ENCODE data around the gene ABTB2. TPM values are rescaled to one million over a fixed set of nuclear protein-coding genes. Genes with fewer than 3 reads are reported as not detected.
"Not testable (repeated sequence)": the region's sequence is repeated elsewhere in the genome, so short reads cannot be mapped to it uniquely, and the experiment has no call there.

The ABTB2 gene
- total and polyA plus RNA-seq, 2 donors: 3.2 to 4.4 TPM

GRCh38 chr11:34181856-34182405 lies 175.9 kb downstream of the ABTB2 start:
- no peak overlapping the region for H3K27ac ChIP-seq (ENCODE audit: low read depth)
- 94% methylated on average over 8 of the region's 8 CpGs for WGBS
- H3K4me1 ChIP-seq (ENCODE audit: insufficient read depth): no peaks in the 10 kb centered on the region
- DNase-seq (ENCODE audit: extremely low spot score): no peak
- H3K36me3 ChIP-seq (ENCODE audit: insufficient read depth): no peaks in the 10 kb centered on the region
- H3K4me3 ChIP-seq (ENCODE audit: low read depth, low read length): no peak overlapping the region

DNA sequence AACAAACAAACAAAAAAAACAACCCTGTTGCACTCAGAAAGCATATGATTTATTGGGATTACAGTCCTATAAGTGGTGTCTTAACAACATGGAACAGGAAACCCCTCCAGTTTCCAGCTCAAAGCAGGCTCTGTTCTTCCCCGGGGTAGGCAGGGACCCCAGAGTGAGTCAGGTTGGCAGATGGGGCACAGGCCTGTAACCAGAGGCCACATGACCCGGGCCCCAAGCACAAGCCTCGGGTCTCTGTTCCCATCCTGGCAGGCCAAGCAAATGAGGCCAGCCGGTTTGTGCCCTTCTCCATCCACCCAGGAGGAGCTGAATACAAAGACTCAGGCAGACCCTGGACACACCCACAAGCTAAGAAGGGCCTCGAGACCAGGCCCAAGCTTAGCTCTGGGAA lies 176.6 kb downstream of the ABTB2 start:
- Histone ChIP-seq H3K4me3 (ENCODE audit: low read depth, low read length) (no peak overlapping the region), H3K36me3 (ENCODE audit: insufficient read depth) (no peaks in the 10 kb centered on the region), H3K27ac (ENCODE audit: low read depth) (no peak overlapping the region), H3K4me1 (ENCODE audit: insufficient read depth) (no peaks in the 10 kb centered on the region)
- 83% methylated on average over 5 of the region's 5 CpGs for WGBS
- no peak for DNase-seq (ENCODE audit: extremely low spot score)

GRCh38 chr11:34180814-34181165 lies 177.0 kb downstream of the ABTB2 start:
- not testable (repeated sequence) for H3K27ac ChIP-seq (ENCODE audit: low read depth)
- 87% methylated on average over 5 of the region's 5 CpGs for WGBS

GRCh38 chr11:34180040-34180813 lies 177.6 kb downstream of the ABTB2 start:
- Histone ChIP-seq H3K36me3 (ENCODE audit: insufficient read depth) (no peaks in the 10 kb centered on the region), H3K4me3 (ENCODE audit: low read depth, low read length) (no peak overlapping the region), H3K4me1 (ENCODE audit: insufficient read depth) (no peaks in the 10 kb centered on the region), H3K27ac (ENCODE audit: low read depth) (no peak overlapping the region)
- WGBS: 71% methylated on average over 6 of the region's 6 CpGs
- no peak for DNase-seq (ENCODE audit: extremely low spot score)

More at GRCh38 chr11:34180814-34181165, 177.0 kb downstream of the ABTB2 start:
- H3K36me3 ChIP-seq (ENCODE audit: insufficient read depth); H3K4me1 ChIP-seq (ENCODE audit: insufficient read depth); DNase-seq (ENCODE audit: extremely low spot score); H3K4me3 ChIP-seq (ENCODE audit: low read depth, low read length): not testable (repeated sequence)

- WGBS: 90% methylated on average over 9 of the region's 9 CpGs
- H3K4me3 ChIP-seq (ENCODE audit: low read depth, low read length): no peak overlapping the region
- H3K4me1 ChIP-seq (ENCODE audit: insufficient read depth): no peaks in the 10 kb centered on the region
- no peak overlapping the region for H3K27ac ChIP-seq (ENCODE audit: low read depth)
- no peaks in the 10 kb centered on the region for H3K36me3 ChIP-seq (ENCODE audit: insufficient read depth)
- DNase-seq (ENCODE audit: extremely low spot score): no peak
These were observed 178.7 kb downstream of the ABTB2 start for GRCh38 chr11:34179026-34179675.

DNA sequence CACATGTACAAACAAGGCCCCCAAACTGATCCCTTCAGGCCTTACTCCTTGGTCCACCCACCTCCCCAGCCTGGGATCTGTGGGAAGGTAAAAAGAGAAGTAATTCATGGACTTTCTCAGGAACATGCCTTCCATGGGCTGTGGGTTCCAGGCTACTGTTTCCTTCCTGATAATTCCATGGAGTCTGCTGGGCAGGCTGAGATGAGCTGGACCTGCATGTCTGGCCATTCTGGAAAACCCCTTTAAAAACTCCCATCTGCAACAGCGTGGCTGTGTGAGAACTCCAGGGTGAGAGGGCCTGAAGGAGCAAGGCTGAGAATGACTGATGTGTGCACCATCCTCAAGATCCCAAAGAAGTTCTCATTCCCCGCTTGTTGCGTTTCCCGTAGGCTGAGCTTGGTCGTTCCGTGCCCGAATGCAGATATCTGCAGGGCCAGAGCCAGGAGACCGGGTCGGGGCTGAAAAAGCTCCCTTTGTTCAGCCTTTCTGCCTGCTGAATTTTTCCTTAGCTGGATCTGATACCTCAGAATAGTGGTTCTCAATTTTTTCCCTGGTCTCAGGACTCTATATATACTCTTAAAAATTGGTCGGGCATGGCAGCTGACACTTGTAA lies 179.5 kb downstream of the ABTB2 start:
- H3K27ac ChIP-seq (ENCODE audit: low read depth): no peak overlapping the region
- no peaks in the 10 kb centered on the region for H3K36me3 ChIP-seq (ENCODE audit: insufficient read depth)
- WGBS: 93% methylated on average over 10 of the region's 10 CpGs
- no peak for DNase-seq (ENCODE audit: extremely low spot score)
- H3K4me1 ChIP-seq (ENCODE audit: insufficient read depth): no peaks in the 10 kb centered on the region
- H3K4me3 ChIP-seq (ENCODE audit: low read depth, low read length): no peak overlapping the region

DNA sequence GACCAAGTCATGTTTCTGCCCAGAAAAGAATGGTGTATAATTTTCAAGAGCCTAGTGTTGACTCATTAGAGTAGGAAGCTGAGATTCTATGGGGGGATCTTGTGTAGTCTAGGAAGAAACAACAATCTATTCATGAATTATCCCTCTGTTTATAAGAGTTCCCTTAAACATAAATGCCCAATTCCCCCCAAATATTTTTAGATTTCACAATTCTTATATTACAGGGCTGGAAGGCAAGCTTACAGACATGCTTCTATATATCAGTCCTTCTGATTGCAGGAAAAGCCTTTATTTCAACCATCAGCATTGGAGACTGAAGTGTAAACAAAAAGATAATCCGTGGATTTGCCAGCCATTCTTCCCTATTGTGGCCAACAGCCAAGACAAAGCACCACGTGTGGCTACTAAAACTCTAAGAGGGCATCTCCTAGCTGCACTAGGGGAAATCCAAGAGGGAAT lies 181.0 kb downstream of the ABTB2 start:
- WGBS: 20% methylated on average over 2 of the region's 2 CpGs
- H3K4me3 ChIP-seq (ENCODE audit: low read depth, low read length): no peak overlapping the region
- no peak for DNase-seq (ENCODE audit: extremely low spot score)
- H3K4me1 ChIP-seq (ENCODE audit: insufficient read depth): no peaks in the 10 kb centered on the region
- no peak overlapping the region for H3K27ac ChIP-seq (ENCODE audit: low read depth)
- H3K36me3 ChIP-seq (ENCODE audit: insufficient read depth): no peaks in the 10 kb centered on the region

- H3K27ac ChIP-seq (ENCODE audit: low read depth): no peak overlapping the region
- DNase-seq (ENCODE audit: extremely low spot score): no peak
- no peak overlapping the region for H3K4me3 ChIP-seq (ENCODE audit: low read depth, low read length)
- no peaks in the 10 kb centered on the region for H3K36me3 ChIP-seq (ENCODE audit: insufficient read depth)
- WGBS: 92% methylated on average over 7 of the region's 7 CpGs
- no peaks in the 10 kb centered on the region for H3K4me1 ChIP-seq (ENCODE audit: insufficient read depth)
These were observed 182.4 kb downstream of the ABTB2 start for GRCh38 chr11:34175284-34176019.

GRCh38 chr11:34174412-34175041 lies 183.3 kb downstream of the ABTB2 start:
- H3K36me3 ChIP-seq (ENCODE audit: insufficient read depth): no peaks in the 10 kb centered on the region
- DNase-seq (ENCODE audit: extremely low spot score): no peak
- 15% methylated on average over 33 of the region's 33 CpGs for WGBS
- no peak overlapping the region for H3K4me3 ChIP-seq (ENCODE audit: low read depth, low read length)
- no peak overlapping the region for H3K27ac ChIP-seq (ENCODE audit: low read depth)
- H3K4me1 ChIP-seq (ENCODE audit: insufficient read depth): no peaks in the 10 kb centered on the region

- Histone ChIP-seq H3K4me1 (ENCODE audit: insufficient read depth) (no peaks in the 10 kb centered on the region), H3K36me3 (ENCODE audit: insufficient read depth) (no peaks in the 10 kb centered on the region), H3K4me3 (ENCODE audit: low read depth, low read length) (no peak overlapping the region), H3K27ac (ENCODE audit: low read depth) (no peak overlapping the region)
- DNase-seq (ENCODE audit: extremely low spot score): no peak
- WGBS: 96% methylated on average over 16 of the region's 16 CpGs
These were observed 184.8 kb downstream of the ABTB2 start for GRCh38 chr11:34173050-34173449.

DNA sequence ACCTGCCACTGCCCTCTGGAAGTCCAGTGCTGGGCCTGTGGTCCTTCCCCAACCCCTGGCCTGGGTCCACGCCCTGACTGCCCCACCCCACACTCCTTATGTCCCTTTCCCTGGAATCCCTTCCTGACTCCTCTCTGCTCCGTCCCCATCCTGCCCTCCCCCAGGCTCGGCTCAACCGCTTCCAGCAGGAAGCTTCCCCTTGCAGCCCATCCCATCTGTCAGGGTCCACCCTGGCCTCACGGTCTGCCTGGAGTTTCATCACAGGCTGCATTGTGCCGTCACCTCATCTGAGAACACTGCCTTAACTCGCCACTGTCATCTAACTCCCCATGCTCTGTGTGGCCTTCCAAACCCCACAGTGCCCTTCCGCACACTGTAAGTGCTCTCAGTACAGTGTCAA lies 188.1 kb downstream of the ABTB2 start:
- H3K4me1 ChIP-seq (ENCODE audit: insufficient read depth): no peaks in the 10 kb centered on the region
- 66% methylated on average over 8 of the region's 8 CpGs for WGBS
- H3K4me3 ChIP-seq (ENCODE audit: low read depth, low read length): no peak overlapping the region
- no peak for DNase-seq (ENCODE audit: extremely low spot score)
- no peaks in the 10 kb centered on the region for H3K36me3 ChIP-seq (ENCODE audit: insufficient read depth)
- no peak overlapping the region for H3K27ac ChIP-seq (ENCODE audit: low read depth)

GRCh38 chr11:34168642-34169420 lies 189.0 kb downstream of the ABTB2 start:
- Histone ChIP-seq H3K36me3 (ENCODE audit: insufficient read depth) (no peaks in the 10 kb centered on the region), H3K27ac (ENCODE audit: low read depth) (no peak overlapping the region), H3K4me3 (ENCODE audit: low read depth, low read length) (no peak overlapping the region), H3K4me1 (ENCODE audit: insufficient read depth) (no peaks in the 10 kb centered on the region)
- 56% methylated on average over 18 of the region's 18 CpGs for WGBS
- DNase-seq (ENCODE audit: extremely low spot score): no peak
